A549 (cell line): Measurements from ENCODE around the gene LTBP4. TPM values are rescaled to one million over a fixed set of nuclear protein-coding genes. Genes with fewer than 3 reads are reported as not detected.

Experiments
- ATAC-seq, 2 experiments: fragments of 200-7000 bp in 1 of 2; fragments of >200 bp in 1 of 2; cut with Nextera tagmentation in 1 of 2; cut with Tn5 transposase in 1 of 2; 3 replicates each; pipeline versions ENCODE4 v1.8.0 to v1.9.1; 2018 to 2020; ENCODE audit warnings: mild to moderate bottlenecking in 1 of 2, moderate library complexity in 1 of 2
- CTCF ChIA-PET: fragments of 300-600 bp; sonication (Branson Sonifier 250); formaldehyde crosslinking; extraction: SDS; loops from one replicate; lab custom pipeline; 2021; ENCODE audit warnings: antibody characterized with exemption, inconsistent platforms; lab: Yijun Ruan, JAX
- POLR2A ChIA-PET: fragments of 350-600 bp; formaldehyde crosslinking; extraction: SDS; loops from one replicate; lab custom pipeline; 2021; ENCODE audit warnings: antibody characterized with exemption, inconsistent platforms; lab: Yijun Ruan, JAX
- DNase-seq, 2 experiments: peaks; one replicate each; pipeline versions ENCODE4 v3.0.0 to v3.0.0-alpha.2; 2011 to 2016; ENCODE audit warnings: low read depth in 1 of 2, low spot score in 1 of 2
- FAIRE-seq: peaks from 2 replicates; lab custom pipeline; 2011; peaks lifted over from hg19 to GRCh38; lab: Jason Lieb, UNC
- H3K27ac ChIP-seq, 2 experiments: fragments of >200 bp; sonication (Bioruptor Twin); formaldehyde crosslinking; 3 replicates each; pipeline ENCODE4 v1.5.1; 2016 to 2017
- H3K4me1 ChIP-seq: fragments of >200 bp; sonication (Bioruptor Twin); formaldehyde crosslinking; 3 replicates; pipeline ENCODE4 v1.6.1; 2016
- H3K4me2 ChIP-seq: fragments of >200 bp; sonication (Bioruptor Twin); formaldehyde crosslinking; 3 replicates; pipeline ENCODE4 v1.6.1; 2016
- H3K4me3 ChIP-seq: fragments of >200 bp; sonication (Bioruptor Twin); formaldehyde crosslinking; 3 replicates; pipeline ENCODE4 v1.5.1; 2016
- H3K9me3 ChIP-seq: fragments of >200 bp; sonication (Bioruptor Twin); formaldehyde crosslinking; 3 replicates; pipeline ENCODE4 v1.6.1; 2016
- BHLHE40 ChIP-seq: IDR thresholded peaks from 2 replicates; pipeline ENCODE4 v1.6.1; 2012; ENCODE audit warnings: low read depth, low read length, inconsistent platforms
- CBX2 ChIP-seq: fragments of 200-600 bp; sonication (generic); IDR thresholded peaks from 2 replicates; pipeline ENCODE4 v1.6.1; 2016; ENCODE audit warnings: low read depth, mild to moderate bottlenecking, borderline replicate concordance
- CBX8 ChIP-seq: fragments of 200-600 bp; sonication (generic); IDR thresholded peaks from 2 replicates; pipeline ENCODE4 v1.6.1; 2016
- CHD2 ChIP-seq: fragments of 150-350 bp; IDR thresholded peaks from 2 replicates; pipeline ENCODE4 v1.6.1; 2014; ENCODE audit warnings: low read length; ENCODE audit not compliant: partially characterized antibody
- EHMT2 ChIP-seq: fragments of 200-600 bp; sonication (generic); IDR thresholded peaks from 2 replicates; pipeline ENCODE4 v1.6.1; 2016; ENCODE audit warnings: antibody characterized with exemption, low read depth, mild to moderate bottlenecking, moderate library complexity
- EP300 ChIP-seq, 2 experiments: fragments of >200 bp; sonication (Bioruptor Twin); formaldehyde crosslinking; IDR thresholded peaks; 2 replicates in 1 of 2; 3 replicates in 1 of 2; pipeline ENCODE4 v1.6.1; 2016 to 2017
- FOSB ChIP-seq: fragments of 250-450 bp; sonication (Bioruptor Pico); IDR thresholded peaks from 2 replicates; pipeline ENCODE4 v1.5.0; 2020; ENCODE audit warnings: mild to moderate bottlenecking, moderate library complexity
- FOSL2 ChIP-seq, 2 experiments: fragments of 450-650 bp in 1 of 2; fragments of >200 bp in 1 of 2; sonication (Bioruptor Twin) in 1 of 2; formaldehyde crosslinking; IDR thresholded peaks; 2 replicates each; pipeline versions ENCODE4 v1.5.0 to v1.6.1; 2016 to 2020; ENCODE audit warnings: mild to moderate bottlenecking in 1 of 2, moderate library complexity in 1 of 2
- GATA3 ChIP-seq: IDR thresholded peaks from 2 replicates; pipeline ENCODE4 v1.6.1; 2012; ENCODE audit warnings: borderline replicate concordance
- HES2 ChIP-seq: fragments of >200 bp; sonication (Bioruptor Twin); formaldehyde crosslinking; IDR thresholded peaks from 2 replicates; pipeline ENCODE4 v1.6.1; 2016
- HEYL ChIP-seq: fragments of 250-450 bp; sonication (Bioruptor Pico); IDR thresholded peaks from 2 replicates; pipeline ENCODE4 v1.8.0; 2021; ENCODE audit warnings: mild to moderate bottlenecking, moderate library complexity
- HOXB5 ChIP-seq: fragments of 250-450 bp; sonication (Bioruptor Pico); IDR thresholded peaks from 2 replicates; pipeline ENCODE4 v1.5.0; 2020; ENCODE audit warnings: mild to moderate bottlenecking, moderate library complexity
- MAFK ChIP-seq: fragments of 450-650 bp; IDR thresholded peaks from 2 replicates; pipeline ENCODE4 v1.6.1; 2014; ENCODE audit not compliant: partially characterized antibody
- NR3C1 ChIP-seq: fragments of >200 bp; sonication (Bioruptor Twin); formaldehyde crosslinking; IDR thresholded peaks from 3 replicates; pipeline ENCODE4 v1.6.1; 2017
- PHF8 ChIP-seq: fragments of 200-600 bp; sonication (generic); IDR thresholded peaks from 2 replicates; pipeline ENCODE4 v1.6.1; 2016; ENCODE audit warnings: low read depth, mild to moderate bottlenecking, antibody characterized with exemption, moderate library complexity, borderline replicate concordance
- RAD21 ChIP-seq, 2 experiments: fragments of >200 bp in 1 of 2; sonication (Bioruptor Twin) in 1 of 2; formaldehyde crosslinking in 1 of 2; IDR thresholded peaks in 1 of 2; conservative IDR thresholded peaks in 1 of 2; 2 replicates in 1 of 2; 3 replicates in 1 of 2; pipeline ENCODE4 v1.6.1; 2012 to 2018; ENCODE audit warnings: inconsistent platforms in 1 of 2
- RARB ChIP-seq: fragments of 250-450 bp; sonication (Bioruptor Pico); IDR thresholded peaks from 2 replicates; pipeline ENCODE4 v1.8.0; 2021; ENCODE audit warnings: mild to moderate bottlenecking, moderate library complexity
- TFCP2L1 ChIP-seq: fragments of 250-450 bp; sonication (Bioruptor Pico); IDR thresholded peaks from 2 replicates; pipeline ENCODE4 v1.5.0; 2021; ENCODE audit warnings: mild to moderate bottlenecking
- TP53 ChIP-seq: fragments of 250-450 bp; sonication (Bioruptor Pico); IDR thresholded peaks from 2 replicates; pipeline ENCODE4 v1.5.0; 2021; ENCODE audit warnings: mild to moderate bottlenecking, moderate library complexity
- ZFP36 ChIP-seq: fragments of 450-650 bp; IDR thresholded peaks from 2 replicates; pipeline ENCODE4 v1.6.1; 2014; ENCODE audit warnings: borderline replicate concordance; ENCODE audit not compliant: partially characterized antibody
- ZNF302 ChIP-seq: fragments of 250-450 bp; sonication (Bioruptor Pico); IDR thresholded peaks from 2 replicates; pipeline ENCODE4 v1.9.0; 2021; ENCODE audit warnings: inconsistent platforms, mild to moderate bottlenecking, moderate library complexity
- WGBS: methylation state at CpG from one replicate; pipeline ENCODE4 v1.1.6; 2017; ENCODE audit errors: missing lambda C conversion rate; 5-methylcytosine and 5-hydroxymethylcytosine counted together
- polyA plus RNA-seq, 4 experiments: library from polyadenylated mRNA; depleted of rRNA in 3 of 4; stranded (reverse); fragments of >200 nt; fragmentation: RNase III in 1 of 4; extraction: RNeasy Plus Mini Kit Qiagen cat#74134 plus additional on column Dnase treatment in 1 of 4; gene quantifications; 2 replicates in 3 of 4; 3 replicates in 1 of 4; pipeline ENCODE4 v1.2.3, GENCODE V29; 2011 to 2017
- TF ChIP-seq, protein P1 (sequence below): IDR thresholded peaks from 2 replicates; pipeline ENCODE4 v1.6.1; 2012; ENCODE audit warnings: low read depth, borderline replicate concordance
- TF ChIP-seq, protein P2 (sequence below): fragments of >200 bp; sonication (Bioruptor Twin); formaldehyde crosslinking; IDR thresholded peaks from 3 replicates; pipeline ENCODE4 v1.5.1; 2016
- TF ChIP-seq, protein P3 (sequence below): IDR thresholded peaks from 2 replicates; pipeline ENCODE4 v1.6.1; 2012

The LTBP4 gene
- polyA plus RNA-seq, 2 of the 4 experiments (the other 2 are of a cell fraction) = 23.1 to 43.2 TPM

- POLR2A ChIA-PET = interaction anchor here (2.0 kb wide), 1 partner anchor 17 kb away, joined by 14 read pairs; no protein-coding TSS in a partner anchor
- TF ChIP-seq NR3C1 (no peak), CHD2 (no peak), HEYL (CRISPR knock-in tag) (no peak), RARB (CRISPR knock-in tag) (no peak), HOXB5 (no peak), FOSL2 (IDR thresholded peaks at IDR 0.05) (no peak), FOSL2 (CRISPR knock-in tag; IDR thresholded peaks at IDR 0.05) (no peak), RAD21 (conservative IDR thresholded peaks at IDR 0.05 in 1 of 2, IDR thresholded peaks at IDR 0.05 in 1 of 2) (no peak), PHF8 (no peak), FOSB (CRISPR knock-in tag) (no peak), CBX8 (no peak), TP53 (CRISPR knock-in tag) (no peak), EHMT2 (no peak), ZNF302 (CRISPR knock-in tag) (no peak)
- TF ChIP-seq, protein P1, sequence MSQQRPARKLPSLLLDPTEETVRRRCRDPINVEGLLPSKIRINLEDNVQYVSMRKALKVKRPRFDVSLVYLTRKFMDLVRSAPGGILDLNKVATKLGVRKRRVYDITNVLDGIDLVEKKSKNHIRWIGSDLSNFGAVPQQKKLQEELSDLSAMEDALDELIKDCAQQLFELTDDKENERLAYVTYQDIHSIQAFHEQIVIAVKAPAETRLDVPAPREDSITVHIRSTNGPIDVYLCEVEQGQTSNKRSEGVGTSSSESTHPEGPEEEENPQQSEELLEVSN = no peak
- TF ChIP-seq, protein P2, sequence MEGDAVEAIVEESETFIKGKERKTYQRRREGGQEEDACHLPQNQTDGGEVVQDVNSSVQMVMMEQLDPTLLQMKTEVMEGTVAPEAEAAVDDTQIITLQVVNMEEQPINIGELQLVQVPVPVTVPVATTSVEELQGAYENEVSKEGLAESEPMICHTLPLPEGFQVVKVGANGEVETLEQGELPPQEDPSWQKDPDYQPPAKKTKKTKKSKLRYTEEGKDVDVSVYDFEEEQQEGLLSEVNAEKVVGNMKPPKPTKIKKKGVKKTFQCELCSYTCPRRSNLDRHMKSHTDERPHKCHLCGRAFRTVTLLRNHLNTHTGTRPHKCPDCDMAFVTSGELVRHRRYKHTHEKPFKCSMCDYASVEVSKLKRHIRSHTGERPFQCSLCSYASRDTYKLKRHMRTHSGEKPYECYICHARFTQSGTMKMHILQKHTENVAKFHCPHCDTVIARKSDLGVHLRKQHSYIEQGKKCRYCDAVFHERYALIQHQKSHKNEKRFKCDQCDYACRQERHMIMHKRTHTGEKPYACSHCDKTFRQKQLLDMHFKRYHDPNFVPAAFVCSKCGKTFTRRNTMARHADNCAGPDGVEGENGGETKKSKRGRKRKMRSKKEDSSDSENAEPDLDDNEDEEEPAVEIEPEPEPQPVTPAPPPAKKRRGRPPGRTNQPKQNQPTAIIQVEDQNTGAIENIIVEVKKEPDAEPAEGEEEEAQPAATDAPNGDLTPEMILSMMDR = no peak
- TF ChIP-seq, protein P3, sequence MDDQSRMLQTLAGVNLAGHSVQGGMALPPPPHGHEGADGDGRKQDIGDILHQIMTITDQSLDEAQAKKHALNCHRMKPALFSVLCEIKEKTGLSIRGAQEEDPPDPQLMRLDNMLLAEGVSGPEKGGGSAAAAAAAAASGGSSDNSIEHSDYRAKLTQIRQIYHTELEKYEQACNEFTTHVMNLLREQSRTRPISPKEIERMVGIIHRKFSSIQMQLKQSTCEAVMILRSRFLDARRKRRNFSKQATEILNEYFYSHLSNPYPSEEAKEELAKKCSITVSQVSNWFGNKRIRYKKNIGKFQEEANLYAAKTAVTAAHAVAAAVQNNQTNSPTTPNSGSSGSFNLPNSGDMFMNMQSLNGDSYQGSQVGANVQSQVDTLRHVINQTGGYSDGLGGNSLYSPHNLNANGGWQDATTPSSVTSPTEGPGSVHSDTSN = no peak
- TF ChIP-seq, all 56 proteins: peak for 0
- FAIRE-seq = no peak
- CTCF ChIA-PET = interaction anchor here (0.6 to 15.6 kb wide), 16 partner anchors 12 to 110 kb away, joined by 3 to 423 read pairs (median 4); no protein-coding TSS in a partner anchor
- Histone ChIP-seq H3K4me3 (no peak overlapping the region), H3K9me3 (no peaks in the 10 kb centered on the region), H3K4me1 (peaks cover 6% of the 10 kb centered on the region; the same call in 2 of the 3 replicates), H3K4me2 (no peak overlapping the region), H3K27ac (no peak overlapping the region)
- WGBS = 45% methylated on average over 2 of the region's 2 CpGs
- no peak for DNase-seq
- ATAC-seq = no peak
Observed at GRCh38 chr19:40621283-40621682, 20.1 kb downstream of the LTBP4 start.

DNA sequence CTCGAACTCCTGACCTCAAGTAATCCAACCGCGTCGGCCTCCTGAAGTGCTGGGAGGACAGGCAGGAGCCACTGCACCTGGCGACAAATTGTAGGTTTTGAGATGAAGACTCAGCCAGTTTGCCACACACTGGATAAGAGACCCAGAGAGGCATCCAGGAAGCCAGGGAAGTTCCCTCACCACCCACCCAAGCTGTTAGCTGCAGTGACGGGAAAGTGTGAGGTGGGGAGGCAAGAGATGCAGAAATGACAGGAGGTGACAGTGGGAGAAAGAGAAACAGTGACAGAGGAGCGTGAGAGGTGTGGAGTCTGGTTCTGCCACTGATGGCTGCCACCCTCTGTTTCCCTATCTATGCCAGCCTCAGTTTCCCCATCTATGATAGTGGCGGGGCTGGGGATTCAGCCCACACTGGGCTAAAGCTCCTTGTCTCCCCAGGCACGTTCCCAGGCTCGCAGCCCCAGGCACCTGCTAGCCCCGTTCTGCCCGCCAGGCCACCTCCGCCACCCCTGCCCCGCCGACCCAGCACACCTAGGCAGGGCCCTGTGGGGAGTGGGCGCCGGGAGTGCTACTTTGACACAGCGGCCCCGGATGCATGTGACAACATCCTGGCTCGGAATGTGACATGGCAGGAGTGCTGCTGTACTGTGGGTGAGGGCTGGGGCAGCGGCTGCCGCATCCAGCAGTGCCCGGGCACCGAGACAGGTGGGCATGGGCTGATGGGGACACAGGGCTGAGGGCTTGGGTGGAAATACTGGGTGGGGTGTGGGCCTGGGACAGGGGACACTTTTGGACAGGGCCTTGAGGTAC lies 21.0 kb downstream of the LTBP4 start:
- DNase-seq (no peak), FAIRE-seq (no peak), ATAC-seq (no peak)
- ChIA-PET CTCF (interaction anchor here (0.6 to 15.6 kb wide), 15 partner anchors 11 to 101 kb away, joined by 3 to 423 read pairs (median 6); no protein-coding TSS in a partner anchor), POLR2A (interaction anchor here (2.0 kb wide), 1 partner anchor 18 kb away, joined by 14 read pairs; no protein-coding TSS in a partner anchor)
- H3K4me2 ChIP-seq = no peak overlapping the region
- WGBS = 86% methylated on average over 23 of the region's 24 CpGs
- no peak for TF ChIP-seq RAD21 (conservative IDR thresholded peaks at IDR 0.05 in 1 of 2, IDR thresholded peaks at IDR 0.05 in 1 of 2)
- TF ChIP-seq ZFP36 = no peak
- TF ChIP-seq GATA3 = no peak
- TF ChIP-seq MAFK = no peak
- TF ChIP-seq EP300 (IDR thresholded peaks at IDR 0.05) = no peak
- TF ChIP-seq CBX2 = no peak
- no peak for TF ChIP-seq CHD2
- TF ChIP-seq BHLHE40 = no peak
- no peak for TF ChIP-seq HEYL (CRISPR knock-in tag)
- no peak for TF ChIP-seq HES2
- TF ChIP-seq HOXB5 = no peak
- TF ChIP-seq TFCP2L1 (CRISPR knock-in tag) = no peak
- no peaks in the 10 kb centered on the region for H3K9me3 ChIP-seq
- H3K4me1 ChIP-seq = peaks cover 6% of the 10 kb centered on the region; the same call in 2 of the 3 replicates
- H3K27ac ChIP-seq = no peak overlapping the region
- no peak overlapping the region for H3K4me3 ChIP-seq
